ENCODE measurements around the gene RWDD1.

- TF ChIP-seq CTCF (conservative IDR thresholded peaks at IDR 0.05; ENCODE audit: low read depth, low read length) (no peak), EZH2phosphoT487 (IDR thresholded peaks at IDR 0.05; ENCODE audit: borderline replicate concordance, low read length) (no peak), EZH2 (IDR thresholded peaks at IDR 0.05; ENCODE audit: low read length, unreplicated experiment) (no peak)
These were observed 23.9 kb upstream of the RWDD1 start for GRCh38 chr6:116547358-116547757.

All from PC-3 (cell line).